ENCODE data around the gene REXO5. TPM values are rescaled to one million over a fixed set of nuclear protein-coding genes. Genes with fewer than 3 reads are reported as not detected.
"Not testable (repeated sequence)": the region's sequence is repeated elsewhere in the genome, so short reads cannot be mapped to it uniquely, and the experiment has no call there.

Gene REXO5
- polyA plus RNA-seq, 1 experiment: 2.6 TPM

GRCh38 chr16:20799599-20799998 is 6.7 kb upstream of the REXO5 start:
- POLR2A ChIA-PET: no interaction called here

GRCh38 chr16:20801278-20801677 is 5.0 kb upstream of the REXO5 start:
- no peak overlapping the region for H3K27ac ChIP-seq (ENCODE audit: low read depth, low read length)
- no peaks in the 10 kb centered on the region for H3K9me3 ChIP-seq (ENCODE audit: control insufficient read depth, insufficient read depth, low read length)
- no peak for TF ChIP-seq CTCF (IDR thresholded peaks at IDR 0.05; ENCODE audit: low read depth, low read length)
- H3K4me3 ChIP-seq (ENCODE audit: low read depth, low read length): no peak overlapping the region
- ChIA-PET CTCF (no interaction called here), POLR2A (no interaction called here)
- no peaks in the 10 kb centered on the region for H3K27me3 ChIP-seq (ENCODE audit: control insufficient read depth, insufficient read depth, low read length)
- no peak for DNase-seq (ENCODE audit: low read depth, low spot score)

More at GRCh38 chr16:20799599-20799998, 6.7 kb upstream of the REXO5 start:
- CTCF ChIA-PET: interaction anchor here (0.7 to 2.0 kb wide), 9 partner anchors 10 to 501 kb away, joined by 3 to 8 read pairs (median 4); no protein-coding TSS in a partner anchor
- no peaks in the 10 kb centered on the region for H3K9me3 ChIP-seq (ENCODE audit: control insufficient read depth, insufficient read depth, low read length)
- no peaks in the 10 kb centered on the region for H3K27me3 ChIP-seq (ENCODE audit: control insufficient read depth, insufficient read depth, low read length)
- peak; percentile 51 for TF ChIP-seq CTCF (IDR thresholded peaks at IDR 0.05; ENCODE audit: low read depth, low read length)
- DNase-seq (ENCODE audit: low read depth, low spot score): no peak
- no peak overlapping the region for H3K27ac ChIP-seq (ENCODE audit: low read depth, low read length)
- no peak overlapping the region for H3K4me3 ChIP-seq (ENCODE audit: low read depth, low read length)

GRCh38 chr16:20803192-20803560 is 3.2 kb upstream of the REXO5 start:
- H3K4me3 ChIP-seq (ENCODE audit: low read depth, low read length): no peak overlapping the region
- no peak overlapping the region for H3K27ac ChIP-seq (ENCODE audit: low read depth, low read length)
- no peaks in the 10 kb centered on the region for H3K9me3 ChIP-seq (ENCODE audit: control insufficient read depth, insufficient read depth, low read length)
- ChIA-PET CTCF (no interaction called here), POLR2A (no interaction called here)
- DNase-seq (ENCODE audit: low read depth, low spot score): no peak
- no peak for TF ChIP-seq CTCF (IDR thresholded peaks at IDR 0.05; ENCODE audit: low read depth, low read length)
- no peaks in the 10 kb centered on the region for H3K27me3 ChIP-seq (ENCODE audit: control insufficient read depth, insufficient read depth, low read length)

- Histone ChIP-seq H3K4me3 (ENCODE audit: low read depth, low read length) (no peak overlapping the region), H3K27me3 (ENCODE audit: control insufficient read depth, insufficient read depth, low read length) (no peaks in the 10 kb centered on the region), H3K27ac (ENCODE audit: low read depth, low read length) (no peak overlapping the region), H3K9me3 (ENCODE audit: control insufficient read depth, insufficient read depth, low read length) (no peaks in the 10 kb centered on the region)
- CTCF ChIA-PET: interaction anchor here (0.8 to 1.1 kb wide), 3 partner anchors 28 to 497 kb away, joined by 3 read pairs; no protein-coding TSS in a partner anchor
- TF ChIP-seq CTCF (IDR thresholded peaks at IDR 0.05; ENCODE audit: low read depth, low read length): no peak
- DNase-seq (ENCODE audit: low read depth, low spot score): no peak
- POLR2A ChIA-PET: no interaction called here
These were observed 2.6 kb upstream of the REXO5 start for GRCh38 chr16:20803561-20804214.

GRCh38 chr16:20805684-20806167 is 601 bp upstream of the REXO5 start:
- H3K27me3 ChIP-seq (ENCODE audit: control insufficient read depth, insufficient read depth, low read length); DNase-seq (ENCODE audit: low read depth, low spot score); H3K9me3 ChIP-seq (ENCODE audit: control insufficient read depth, insufficient read depth, low read length): not testable (repeated sequence)
- Histone ChIP-seq H3K4me3 (ENCODE audit: low read depth, low read length) (peak overlapping the region; percentile 97), H3K27ac (ENCODE audit: low read depth, low read length) (peak overlapping the region; percentile 52)
- ChIA-PET POLR2A (interaction anchor here (0.9 kb wide), 1 partner anchor 78 kb away, joined by 5 read pairs; no protein-coding TSS in a partner anchor), CTCF (interaction anchor here (0.6 to 1.4 kb wide), 4 partner anchors 8 to 852 kb away, joined by 3 to 10 read pairs (median 4); no protein-coding TSS in a partner anchor)

Data from AG04450 (cell line).